GM12878 (cell line): ENCODE results near the gene UGT1A8. TPM values are rescaled to one million over a fixed set of nuclear protein-coding genes. Genes with fewer than 3 reads are reported as not detected.

Source experiments
- ATAC-seq: fragments of 200-7000 bp; cut with Tn5 transposase; 3 replicates; pipeline ENCODE4 v1.9.1; 2020; ENCODE audit warnings: mild to moderate bottlenecking, moderate library complexity
- BruUV-seq: library from RNA; stranded (reverse); fragments of 400-500 nt; replicated peaks from 2 replicates; lab custom pipeline; 2021; lab: Mats Ljungman, UMichigan
- CTCF ChIA-PET: fragments of 300-600 bp; sonication (Branson Sonifier 250); formaldehyde crosslinking; extraction: SDS; loops from one replicate; lab custom pipeline; 2021; ENCODE audit warnings: inconsistent platforms; lab: Yijun Ruan, JAX
- POLR2A ChIA-PET: fragments of 350-600 bp; formaldehyde crosslinking; extraction: SDS; loops from one replicate; lab custom pipeline; 2021; ENCODE audit warnings: inconsistent platforms; lab: Charles Lee
- RAD21 ChIA-PET: fragments of 300-600 bp; sonication (Branson Sonifier 250); formaldehyde crosslinking; loops from one replicate; lab custom pipeline; 2023; ENCODE audit warnings: antibody characterized with exemption; ENCODE audit not compliant: unreplicated experiment; lab: Charles Lee
- SMC1A ChIA-PET: fragments of 300-600 bp; sonication (Branson Sonifier 250); formaldehyde crosslinking; loops from one replicate; lab custom pipeline; 2023; ENCODE audit not compliant: unreplicated experiment, uncharacterized antibody; lab: Charles Lee
- DNase-seq: peaks from one replicate; pipeline ENCODE4 v3.0.0-alpha.2; 2011; ENCODE audit warnings: low read depth, low spot score
- FAIRE-seq: peaks from 3 replicates; lab custom pipeline; 2011; peaks lifted over from hg19 to GRCh38; lab: Jason Lieb, UNC
- H2AFZ ChIP-seq: 2 replicates; pipeline ENCODE4 v1.6.0; 2011; ENCODE audit warnings: low read depth, low read length, control low read depth; ENCODE audit not compliant: control insufficient read depth
- H3K27ac ChIP-seq: 2 replicates; pipeline ENCODE4 v1.5.1; 2011; ENCODE audit warnings: control low read depth; ENCODE audit not compliant: control insufficient read depth, insufficient read depth
- H3K27me3 ChIP-seq, 2 experiments: replicated peaks in 1 of 2; 2 replicates each; pipeline versions ENCODE4 v1.6.0 to v1.6.1; 2011; ENCODE audit warnings: low read length in 1 of 2; ENCODE audit not compliant: control insufficient read depth in 2 of 2, insufficient read depth in 2 of 2
- H3K36me3 ChIP-seq, 2 experiments: 2 replicates each; pipeline ENCODE4 v1.5.1; 2011; ENCODE audit warnings: low read length in 1 of 2; ENCODE audit not compliant: control insufficient read depth in 2 of 2, insufficient read depth in 2 of 2
- H3K4me1 ChIP-seq: 2 replicates; pipeline ENCODE4 v1.6.1; 2011; ENCODE audit warnings: mild to moderate bottlenecking, low read length, moderate library complexity, mixed read lengths; ENCODE audit not compliant: control insufficient read depth, insufficient read depth
- H3K4me2 ChIP-seq: 2 replicates; pipeline ENCODE4 v1.6.0; 2011; ENCODE audit warnings: control low read depth; ENCODE audit not compliant: control insufficient read depth, insufficient read depth
- H3K4me3 ChIP-seq: fragments of 200-600 bp; sonication (generic); 2 replicates; pipeline ENCODE4 v1.5.1; 2016
- H3K79me2 ChIP-seq: 2 replicates; pipeline ENCODE4 v1.6.0; 2011; ENCODE audit warnings: low read length; ENCODE audit not compliant: control insufficient read depth, insufficient read depth
- H3K9ac ChIP-seq: 2 replicates; pipeline ENCODE4 v1.8.0; 2011; ENCODE audit warnings: low read length, control low read depth, mixed read lengths; ENCODE audit not compliant: control insufficient read depth, insufficient read depth
- H3K9me3 ChIP-seq: replicated peaks from 3 replicates; pipeline ENCODE4 v1.5.1; 2011; ENCODE audit warnings: mild to moderate bottlenecking, low read length; ENCODE audit not compliant: control insufficient read depth, insufficient read depth
- H4K20me1 ChIP-seq: 2 replicates; pipeline ENCODE4 v1.6.0; 2011; ENCODE audit not compliant: control insufficient read depth, insufficient read depth
- MTA3 ChIP-seq: IDR thresholded peaks from 2 replicates; pipeline ENCODE4 v1.6.1; 2012; ENCODE audit warnings: low read length, inconsistent platforms, borderline replicate concordance
- NBN ChIP-seq: fragments of 450-650 bp; IDR thresholded peaks from 2 replicates; pipeline ENCODE4 v1.6.1; 2016
- RFX5 ChIP-seq: IDR thresholded peaks from 2 replicates; pipeline ENCODE4 v1.6.1; 2011; ENCODE audit warnings: low read depth, low read length, improper control_type of control experiment
- SREBF2 ChIP-seq: IDR thresholded peaks from 2 replicates; pipeline ENCODE4 v1.6.1; 2012; ENCODE audit warnings: mild to moderate bottlenecking, low read length
- TBL1XR1 ChIP-seq: IDR thresholded peaks from 2 replicates; pipeline ENCODE4 v1.6.1; 2012; ENCODE audit warnings: low read depth, low read length, improper control_type of control experiment
- TCF12 ChIP-seq: IDR thresholded peaks from 2 replicates; pipeline ENCODE4 v1.6.1; 2011; ENCODE audit warnings: low read depth, mild to moderate bottlenecking, low read length
- WGBS: methylation state at CpG from one replicate; pipeline ENCODE4 v1.1.6; 2016; ENCODE audit warnings: low lambda C conversion rate; ENCODE audit not compliant: insufficient replicate concordance, insufficient coverage; ENCODE audit errors: missing lambda C conversion rate; 5-methylcytosine and 5-hydroxymethylcytosine counted together
- in situ Hi-C: fragments of 300-500 bp; cut with MboI; formaldehyde crosslinking; loops from 9 replicates; pipeline ENCODE4 v1.14.3; 2018; ENCODE audit warnings: mixed read lengths
- intact Hi-C: fragments of 100-400 bp; cut with micrococcal nuclease; formaldehyde crosslinking; loops from one replicate; pipeline ENCODE4 v1.14.2; 2022; ENCODE audit not compliant: unreplicated experiment
- polyA plus RNA-seq, 11 experiments: library from polyadenylated mRNA; depleted of rRNA in 4 of 11; unstranded in 6 of 11; stranded (reverse) in 5 of 11; fragments of >200 nt; fragmentation: Nextera tagmentation in 4 of 11; fragmentation: Illumina TruSeq in 1 of 11; extraction: Ambion mirVana in 4 of 11; extraction: Trizol in 1 of 11; gene quantifications; 1 replicate in 1 of 11; 2 replicates in 10 of 11; pipeline versions ENCODE4 v1.2.1 to v1.2.3, GENCODE V29; 2011 to 2016; ENCODE audit warnings: inconsistent platforms in 2 of 11, missing spikeins in 2 of 11, low read depth in 1 of 11
- total RNA-seq, 4 experiments: library from RNA; depleted of rRNA in 3 of 4; stranded (reverse); fragments of >200 nt in 3 of 4; fragmentation: Illumina TruSeq in 1 of 4; extraction: Trizol in 1 of 4; gene quantifications; 2 replicates each; pipeline versions ENCODE4 v1.2.1 to v1.2.3, GENCODE V29; 2013 to 2021
- TF ChIP-seq, protein P1 (sequence below): IDR thresholded peaks from 2 replicates; pipeline ENCODE4 v1.6.1; 2012; ENCODE audit warnings: low read length, inconsistent platforms
- TF ChIP-seq, protein P2 (sequence below): fragments of 450-650 bp; IDR thresholded peaks from 2 replicates; pipeline ENCODE4 v1.6.1; 2017; ENCODE audit warnings: borderline replicate concordance
- TF ChIP-seq, protein P3 (sequence below): fragments of 450-650 bp; IDR thresholded peaks from 2 replicates; pipeline ENCODE4 v1.6.1; 2017; ENCODE audit warnings: low read depth, mild to moderate bottlenecking, moderate library complexity
- TF ChIP-seq, protein P4 (sequence below): IDR thresholded peaks from 2 replicates; pipeline ENCODE4 v1.6.1; 2011; ENCODE audit warnings: mild to moderate bottlenecking, low read depth, low read length, moderate library complexity; ENCODE audit not compliant: insufficient replicate concordance

UGT1A8 gene
- total and polyA plus RNA-seq, 10 of the 15 experiments (the other 5 are each of a cell fraction or from before 2014, with no cell fraction given) = not detected

DNA sequence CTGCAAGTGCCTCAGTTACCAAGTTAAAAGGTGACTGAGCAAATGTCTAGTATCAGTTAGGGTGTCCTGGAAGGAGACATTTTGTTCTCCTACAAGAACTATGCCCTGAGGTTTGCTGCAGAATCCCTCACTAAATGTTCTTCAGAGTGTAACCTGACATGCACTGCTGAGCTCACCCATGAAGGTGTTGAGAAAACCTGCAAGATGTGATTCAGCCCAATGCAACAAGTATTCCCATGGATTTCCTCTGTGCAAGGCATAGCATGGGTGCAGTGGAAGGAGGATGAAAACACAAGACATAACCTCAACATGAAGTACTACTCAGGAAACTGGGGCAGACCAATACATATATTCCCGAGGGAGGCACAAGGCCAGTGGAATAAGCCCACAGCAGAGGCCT lies 15.4 kb upstream of the UGT1A8 start:
- no peak for FAIRE-seq
- no peak for TF ChIP-seq RFX5
- TF ChIP-seq, protein P1, sequence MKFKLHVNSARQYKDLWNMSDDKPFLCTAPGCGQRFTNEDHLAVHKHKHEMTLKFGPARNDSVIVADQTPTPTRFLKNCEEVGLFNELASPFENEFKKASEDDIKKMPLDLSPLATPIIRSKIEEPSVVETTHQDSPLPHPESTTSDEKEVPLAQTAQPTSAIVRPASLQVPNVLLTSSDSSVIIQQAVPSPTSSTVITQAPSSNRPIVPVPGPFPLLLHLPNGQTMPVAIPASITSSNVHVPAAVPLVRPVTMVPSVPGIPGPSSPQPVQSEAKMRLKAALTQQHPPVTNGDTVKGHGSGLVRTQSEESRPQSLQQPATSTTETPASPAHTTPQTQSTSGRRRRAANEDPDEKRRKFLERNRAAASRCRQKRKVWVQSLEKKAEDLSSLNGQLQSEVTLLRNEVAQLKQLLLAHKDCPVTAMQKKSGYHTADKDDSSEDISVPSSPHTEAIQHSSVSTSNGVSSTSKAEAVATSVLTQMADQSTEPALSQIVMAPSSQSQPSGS = no peak
- H4K20me1 ChIP-seq = no peaks in the 10 kb centered on the region

DNA sequence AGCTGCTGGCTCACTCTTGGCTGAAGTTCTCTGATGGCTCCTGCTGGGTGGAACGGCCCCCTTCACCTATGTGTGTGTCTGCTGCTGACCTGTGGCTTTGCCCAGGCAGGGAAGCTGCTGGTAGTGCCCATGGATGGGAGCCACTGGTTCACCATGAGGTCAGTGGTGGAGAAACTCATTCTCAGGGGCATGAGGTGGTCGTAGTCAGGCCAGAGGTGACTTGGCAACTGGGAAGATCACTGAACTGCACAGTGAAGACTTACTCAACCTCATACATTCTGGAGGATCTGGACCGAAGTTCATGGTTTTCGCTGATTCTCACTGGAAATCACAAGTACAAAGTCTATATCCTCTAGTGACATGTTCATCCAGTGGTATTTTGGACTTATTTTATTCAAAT lies 13.9 kb upstream of the UGT1A8 start:
- intact Hi-C loops (no loop called here), in situ Hi-C loops (no loop called here)
- CTCF ChIA-PET = no interaction called here
- SMC1A ChIA-PET = no interaction called here
- no peak for FAIRE-seq
- POLR2A ChIA-PET = no interaction called here
- no peak for ATAC-seq
- no peak overlapping the region for H2AFZ ChIP-seq
- H3K27me3 ChIP-seq = no peaks in the 10 kb centered on the region; a peak in 1 of 4 replicates
- H3K4me2 ChIP-seq = no peak overlapping the region
- no peaks in the 10 kb centered on the region for H3K79me2 ChIP-seq
- no peak for DNase-seq
- H3K27ac ChIP-seq = no peak overlapping the region
- RAD21 ChIA-PET = no interaction called here
- H3K9ac ChIP-seq = no peak overlapping the region
- H3K9me3 ChIP-seq = no peaks in the 10 kb centered on the region; the same call in 2 of the 3 replicates
- 45% methylated on average over 4 of the region's 4 CpGs for WGBS
- H3K36me3 ChIP-seq = no peaks in the 10 kb centered on the region
- H4K20me1 ChIP-seq = no peaks in the 10 kb centered on the region
- H3K4me3 ChIP-seq = no peak overlapping the region
- H3K4me1 ChIP-seq = no peaks in the 10 kb centered on the region
- BruUV-seq = no TSS peak
- TF ChIP-seq SREBF2 = no peak
- TF ChIP-seq MTA3 = no peak
- TF ChIP-seq, protein P2, sequence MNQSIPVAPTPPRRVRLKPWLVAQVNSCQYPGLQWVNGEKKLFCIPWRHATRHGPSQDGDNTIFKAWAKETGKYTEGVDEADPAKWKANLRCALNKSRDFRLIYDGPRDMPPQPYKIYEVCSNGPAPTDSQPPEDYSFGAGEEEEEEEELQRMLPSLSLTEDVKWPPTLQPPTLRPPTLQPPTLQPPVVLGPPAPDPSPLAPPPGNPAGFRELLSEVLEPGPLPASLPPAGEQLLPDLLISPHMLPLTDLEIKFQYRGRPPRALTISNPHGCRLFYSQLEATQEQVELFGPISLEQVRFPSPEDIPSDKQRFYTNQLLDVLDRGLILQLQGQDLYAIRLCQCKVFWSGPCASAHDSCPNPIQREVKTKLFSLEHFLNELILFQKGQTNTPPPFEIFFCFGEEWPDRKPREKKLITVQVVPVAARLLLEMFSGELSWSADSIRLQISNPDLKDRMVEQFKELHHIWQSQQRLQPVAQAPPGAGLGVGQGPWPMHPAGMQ = no peak
- TF ChIP-seq, protein P3, sequence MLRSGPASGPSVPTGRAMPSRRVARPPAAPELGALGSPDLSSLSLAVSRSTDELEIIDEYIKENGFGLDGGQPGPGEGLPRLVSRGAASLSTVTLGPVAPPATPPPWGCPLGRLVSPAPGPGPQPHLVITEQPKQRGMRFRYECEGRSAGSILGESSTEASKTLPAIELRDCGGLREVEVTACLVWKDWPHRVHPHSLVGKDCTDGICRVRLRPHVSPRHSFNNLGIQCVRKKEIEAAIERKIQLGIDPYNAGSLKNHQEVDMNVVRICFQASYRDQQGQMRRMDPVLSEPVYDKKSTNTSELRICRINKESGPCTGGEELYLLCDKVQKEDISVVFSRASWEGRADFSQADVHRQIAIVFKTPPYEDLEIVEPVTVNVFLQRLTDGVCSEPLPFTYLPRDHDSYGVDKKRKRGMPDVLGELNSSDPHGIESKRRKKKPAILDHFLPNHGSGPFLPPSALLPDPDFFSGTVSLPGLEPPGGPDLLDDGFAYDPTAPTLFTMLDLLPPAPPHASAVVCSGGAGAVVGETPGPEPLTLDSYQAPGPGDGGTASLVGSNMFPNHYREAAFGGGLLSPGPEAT = no peak
- TF ChIP-seq NBN = no peak
- no peak for TF ChIP-seq TCF12
- TF ChIP-seq, protein P4, sequence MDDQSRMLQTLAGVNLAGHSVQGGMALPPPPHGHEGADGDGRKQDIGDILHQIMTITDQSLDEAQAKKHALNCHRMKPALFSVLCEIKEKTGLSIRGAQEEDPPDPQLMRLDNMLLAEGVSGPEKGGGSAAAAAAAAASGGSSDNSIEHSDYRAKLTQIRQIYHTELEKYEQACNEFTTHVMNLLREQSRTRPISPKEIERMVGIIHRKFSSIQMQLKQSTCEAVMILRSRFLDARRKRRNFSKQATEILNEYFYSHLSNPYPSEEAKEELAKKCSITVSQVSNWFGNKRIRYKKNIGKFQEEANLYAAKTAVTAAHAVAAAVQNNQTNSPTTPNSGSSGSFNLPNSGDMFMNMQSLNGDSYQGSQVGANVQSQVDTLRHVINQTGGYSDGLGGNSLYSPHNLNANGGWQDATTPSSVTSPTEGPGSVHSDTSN = no peak
- no peak for TF ChIP-seq TBL1XR1

More for the DNA sequence above, 15.4 kb upstream of the UGT1A8 start:
- no peaks in the 10 kb centered on the region for H3K79me2 ChIP-seq
- no peak overlapping the region for H3K4me3 ChIP-seq
- no peaks in the 10 kb centered on the region; the same call in 2 of the 3 replicates for H3K9me3 ChIP-seq
- WGBS = 0% methylated on average over 1 of the region's 1 CpG
- ChIA-PET POLR2A (no interaction called here), CTCF (interaction anchor here (0.5 kb wide), 1 partner anchor 306 kb away, joined by 3 read pairs; no protein-coding TSS in a partner anchor), RAD21 (no interaction called here), SMC1A (no interaction called here)
- no peak overlapping the region for H2AFZ ChIP-seq
- no peak overlapping the region for H3K27ac ChIP-seq
- no peak overlapping the region for H3K9ac ChIP-seq
- intact Hi-C loops = no loop called here
- ATAC-seq = no peak
- no peaks in the 10 kb centered on the region for H3K36me3 ChIP-seq
- DNase-seq = no peak
- H3K4me2 ChIP-seq = no peak overlapping the region
- no peaks in the 10 kb centered on the region for H3K4me1 ChIP-seq
- no TSS peak for BruUV-seq
- no peaks in the 10 kb centered on the region; a peak in 1 of 4 replicates for H3K27me3 ChIP-seq
- in situ Hi-C loops = no loop called here
